Stimulated activated CD4-positive, alpha-beta T cell treated with anti-CD3 and anti-CD28 coated beads, Interleukin-1b, Interleukin-23, amount 100 ng/mL, for 4 hours (primary cell): ENCODE results near the gene ADCY4.

Source experiments
- DNase-seq, 2 donors: peaks; one replicate each; pipeline ENCODE4 v3.0.0-alpha.2; 2020; ENCODE audit warnings: low read depth in 2 of 2

The ADCY4 gene

DNA sequence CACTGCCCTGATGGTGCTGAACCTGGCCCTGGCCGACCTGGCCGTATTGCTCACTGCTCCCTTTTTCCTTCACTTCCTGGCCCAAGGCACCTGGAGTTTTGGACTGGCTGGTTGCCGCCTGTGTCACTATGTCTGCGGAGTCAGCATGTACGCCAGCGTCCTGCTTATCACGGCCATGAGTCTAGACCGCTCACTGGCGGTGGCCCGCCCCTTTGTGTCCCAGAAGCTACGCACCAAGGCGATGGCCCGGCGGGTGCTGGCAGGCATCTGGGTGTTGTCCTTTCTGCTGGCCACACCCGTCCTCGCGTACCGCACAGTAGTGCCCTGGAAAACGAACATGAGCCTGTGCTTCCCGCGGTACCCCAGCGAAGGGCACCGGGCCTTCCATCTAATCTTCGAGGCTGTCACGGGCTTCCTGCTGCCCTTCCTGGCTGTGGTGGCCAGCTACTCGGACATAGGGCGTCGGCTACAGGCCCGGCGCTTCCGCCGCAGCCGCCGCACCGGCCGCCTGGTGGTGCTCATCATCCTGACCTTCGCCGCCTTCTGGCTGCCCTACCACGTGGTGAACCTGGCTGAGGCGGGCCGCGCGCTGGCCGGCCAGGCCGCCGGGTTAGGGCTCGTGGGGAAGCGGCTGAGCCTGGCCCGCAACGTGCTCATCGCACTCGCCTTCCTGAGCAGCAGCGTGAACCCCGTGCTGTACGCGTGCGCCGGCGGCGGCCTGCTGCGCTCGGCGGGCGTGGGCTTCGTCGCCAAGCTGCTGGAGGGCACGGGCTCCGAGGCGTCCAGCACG lies 18.9 kb downstream of the ADCY4 start:
- DNase-seq = no peak

DNA sequence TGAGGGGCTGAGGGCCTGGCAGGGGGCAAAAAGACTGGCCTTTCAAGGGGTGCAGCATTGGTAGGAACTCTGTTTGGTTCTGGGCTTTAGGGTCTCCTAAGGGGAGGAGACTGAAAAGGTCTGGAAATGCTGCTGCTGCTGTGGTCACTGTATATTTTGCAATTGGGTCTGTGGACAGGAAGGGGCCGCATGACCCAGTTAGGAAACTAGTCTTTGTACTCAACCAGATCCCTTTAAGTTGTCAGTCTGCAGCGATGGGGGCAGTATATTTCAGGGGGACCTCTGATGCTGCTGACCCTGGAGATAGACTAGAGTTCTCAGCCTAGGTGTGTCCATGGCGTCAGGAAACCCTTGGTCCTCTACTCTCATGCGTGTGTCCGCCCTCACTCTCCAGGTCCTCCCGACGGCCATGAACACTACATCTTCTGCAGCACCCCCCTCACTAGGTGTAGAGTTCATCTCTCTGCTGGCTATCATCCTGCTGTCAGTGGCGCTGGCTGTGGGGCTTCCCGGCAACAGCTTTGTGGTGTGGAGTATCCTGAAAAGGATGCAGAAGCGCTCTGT lies 19.5 kb downstream of the ADCY4 start:
- no peak for DNase-seq

- no peak for DNase-seq
Measured at GRCh38 chr14:24314377-24315193, 20.3 kb downstream of the ADCY4 start.

GRCh38 chr14:24313913-24314312 lies 21.0 kb downstream of the ADCY4 start:
- DNase-seq = no peak

GRCh38 chr14:24312736-24313507 lies 21.9 kb downstream of the ADCY4 start:
- DNase-seq = no peak

GRCh38 chr14:24311837-24312615 lies 22.8 kb downstream of the ADCY4 start:
- DNase-seq = no peak

DNA sequence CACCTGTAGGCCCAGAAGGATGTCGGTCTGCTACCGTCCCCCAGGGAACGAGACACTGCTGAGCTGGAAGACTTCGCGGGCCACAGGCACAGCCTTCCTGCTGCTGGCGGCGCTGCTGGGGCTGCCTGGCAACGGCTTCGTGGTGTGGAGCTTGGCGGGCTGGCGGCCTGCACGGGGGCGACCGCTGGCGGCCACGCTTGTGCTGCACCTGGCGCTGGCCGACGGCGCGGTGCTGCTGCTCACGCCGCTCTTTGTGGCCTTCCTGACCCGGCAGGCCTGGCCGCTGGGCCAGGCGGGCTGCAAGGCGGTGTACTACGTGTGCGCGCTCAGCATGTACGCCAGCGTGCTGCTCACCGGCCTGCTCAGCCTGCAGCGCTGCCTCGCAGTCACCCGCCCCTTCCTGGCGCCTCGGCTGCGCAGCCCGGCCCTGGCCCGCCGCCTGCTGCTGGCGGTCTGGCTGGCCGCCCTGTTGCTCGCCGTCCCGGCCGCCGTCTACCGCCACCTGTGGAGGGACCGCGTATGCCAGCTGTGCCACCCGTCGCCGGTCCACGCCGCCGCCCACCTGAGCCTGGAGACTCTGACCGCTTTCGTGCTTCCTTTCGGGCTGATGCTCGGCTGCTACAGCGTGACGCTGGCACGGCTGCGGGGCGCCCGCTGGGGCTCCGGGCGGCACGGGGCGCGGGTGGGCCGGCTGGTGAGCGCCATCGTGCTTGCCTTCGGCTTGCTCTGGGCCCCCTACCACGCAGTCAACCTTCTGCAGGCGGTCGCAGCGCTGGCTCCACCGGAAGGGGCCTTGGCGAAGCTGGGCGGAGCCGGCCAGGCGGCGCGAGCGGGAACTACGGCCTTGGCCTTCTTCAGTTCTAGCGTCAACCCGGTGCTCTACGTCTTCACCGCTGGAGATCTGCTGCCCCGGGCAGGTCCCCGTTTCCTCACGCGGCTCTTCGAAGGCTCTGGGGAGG lies 23.9 kb downstream of the ADCY4 start, which contains the start of gene LTB4R:
LTB4R (plus strand) TSS at position 857 of the 959 bp plus-strand sequence. CDS start 4,150 bp downstream, outside the sequence.
- DNase-seq = peak in 1 of 2 donors; percentile 53

DNA sequence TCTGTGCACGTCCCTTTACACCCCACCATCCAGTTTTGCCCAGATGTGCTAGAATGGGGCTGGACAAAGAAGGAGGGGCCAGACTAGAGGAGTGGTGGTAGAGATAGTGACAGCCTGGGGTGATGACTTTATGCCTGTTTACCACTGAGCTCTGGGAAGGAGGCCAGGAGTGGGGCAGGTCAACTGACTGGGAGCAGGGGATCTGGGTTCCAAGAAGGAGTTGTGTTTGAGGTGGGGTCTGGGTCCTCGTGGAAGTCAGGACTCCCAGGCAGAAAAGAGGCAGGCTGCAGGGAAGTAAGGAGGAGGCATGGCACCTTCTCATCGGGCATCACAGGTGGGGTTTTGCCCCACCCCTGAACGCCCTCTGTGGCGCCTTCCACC lies 24.6 kb downstream of the ADCY4 start:
- DNase-seq = no peak

GRCh38 chr14:24309538-24310264 lies 25.2 kb downstream of the ADCY4 start, which contains the start of gene LTB4R2:
Gene LTB4R2, plus strand, starts transcription at chr14:24310140. Its CDS starts 525 bp downstream, at chr14:24310665.
- no peak for DNase-seq

GRCh38 chr14:24308342-24309124 lies 26.3 kb downstream of the ADCY4 start:
- no peak for DNase-seq

DNA sequence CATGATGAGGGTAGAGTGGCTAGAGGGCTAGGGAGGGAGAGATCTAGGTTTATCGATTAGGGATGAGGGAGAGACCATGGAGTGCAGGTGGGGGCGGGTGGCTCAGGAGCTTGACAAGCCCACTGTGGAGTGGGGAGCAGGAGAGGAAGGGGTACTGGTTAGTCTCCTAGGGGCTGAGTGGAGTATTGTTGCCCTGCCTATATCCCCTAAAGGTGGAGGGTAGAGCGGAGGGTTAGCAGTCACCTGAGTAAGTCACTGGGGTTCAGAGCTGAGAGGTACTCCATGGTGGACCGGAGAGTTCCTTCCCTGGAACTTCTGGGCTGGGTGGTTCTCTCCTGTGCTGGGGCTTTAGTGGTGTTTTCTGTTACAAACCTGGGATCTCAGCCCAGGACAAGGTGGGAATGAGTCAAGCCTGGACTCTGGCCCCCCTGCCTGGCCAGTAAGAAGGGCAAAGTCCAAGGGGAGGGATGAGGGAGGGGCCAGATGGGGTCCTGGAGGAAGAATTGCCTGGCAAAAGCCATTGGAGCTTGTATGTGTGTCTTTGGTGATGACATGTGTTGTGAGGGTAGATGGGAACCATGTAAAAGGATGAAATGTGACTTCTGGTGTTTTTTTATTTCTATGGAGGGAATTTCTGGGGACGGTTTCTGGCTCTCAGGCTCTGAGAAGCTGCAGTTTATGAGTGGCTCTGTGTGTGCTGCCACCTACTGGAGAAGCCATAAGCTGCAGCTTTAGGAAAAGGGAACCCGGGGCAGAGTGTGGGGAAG lies 27.1 kb downstream of the ADCY4 start, which contains the start of gene CIDEB:
CIDEB (minus strand) TSS at position 403 of the 767 bp plus-strand sequence; CDS start at position 284, 119 bp downstream.
- peak in 1 of 2 donors; percentile 36 for DNase-seq

DNA sequence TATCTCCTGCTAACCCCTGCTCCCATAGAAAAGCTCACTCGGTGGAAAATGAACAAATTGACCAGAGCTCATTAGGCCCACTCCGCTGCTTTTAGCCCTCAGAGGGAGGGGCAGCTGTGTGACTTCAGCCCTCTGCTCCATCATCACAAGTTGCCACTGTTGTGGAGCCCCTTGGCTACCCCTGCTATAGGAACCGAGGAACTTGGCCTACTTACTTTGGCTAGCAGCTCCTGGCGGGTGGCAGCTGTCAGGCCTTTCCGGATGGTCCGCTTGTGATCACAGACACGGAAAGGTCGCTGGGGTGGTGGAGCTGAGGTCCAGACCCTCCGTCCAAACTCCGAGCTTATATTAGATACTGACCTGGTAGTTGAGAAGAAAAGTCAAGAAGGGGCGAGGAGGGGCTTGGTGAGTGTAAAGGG lies 27.7 kb downstream of the ADCY4 start:
- DNase-seq = no peak

GRCh38 chr14:24304019-24304387 lies 30.9 kb downstream of the ADCY4 start:
- DNase-seq = no peak

DNA sequence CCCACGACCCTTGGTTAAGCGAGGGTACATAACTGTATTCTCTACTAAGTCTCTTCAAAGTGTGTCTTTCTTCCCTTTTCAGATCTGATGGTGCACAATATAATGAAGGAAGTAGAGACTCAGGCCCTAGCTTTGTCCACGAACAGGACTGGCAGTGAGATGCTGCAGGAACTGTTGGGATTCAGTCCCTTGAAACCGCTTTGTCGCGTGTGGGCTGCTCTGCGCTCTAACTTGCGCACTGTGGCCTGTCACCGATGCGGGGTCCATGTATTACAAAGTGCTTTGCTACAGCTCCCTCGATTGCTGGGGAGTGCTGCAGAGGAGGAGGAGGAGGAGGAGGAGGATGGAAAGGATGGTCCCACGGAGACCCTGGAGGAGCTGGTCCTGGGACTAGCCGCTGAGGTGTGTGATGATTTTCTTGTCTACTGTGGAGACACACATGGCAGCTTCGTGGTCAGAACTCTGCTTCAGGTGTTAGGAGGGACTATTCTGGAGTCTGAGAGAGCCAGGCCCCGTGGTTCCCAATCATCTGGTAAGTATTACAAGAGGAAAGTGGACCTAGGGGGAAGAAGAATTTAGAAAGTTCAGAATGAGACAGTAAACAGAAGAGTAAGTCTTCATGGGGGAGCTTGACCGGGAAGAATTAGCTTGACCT lies 34.4 kb downstream of the ADCY4 start:
- no peak for DNase-seq

- DNase-seq = peak; percentile 91 to 93
Measured at GRCh38 chr14:24299255-24300191, 35.3 kb downstream of the ADCY4 start, which contains the start of the genes DHRS1 and NOP9. Gene DHRS1, minus strand, starts transcription at chr14:24299780. Its CDS starts 674 bp downstream, at chr14:24299106. Gene NOP9, plus strand, starts transcription at chr14:24299850. Its CDS starts 105 bp downstream, at chr14:24299955.
